B cell (primary cell): Measurements from ENCODE around the gene PPARD. TPM values are rescaled to one million over a fixed set of nuclear protein-coding genes. Genes with fewer than 3 reads are reported as not detected.

Experiments used
- ATAC-seq: fragments of 200-7000 bp; cut with Tn5 transposase; one replicate; pipeline ENCODE4 v1.10.0; 2021; ENCODE audit warnings: low read depth, mild to moderate bottlenecking, moderate number of reproducible peaks, moderate library complexity
- CTCF ChIA-PET: fragments of 350-600 bp; sonication (Branson Sonifier 250); formaldehyde crosslinking; loops from one replicate; lab custom pipeline; 2021; ENCODE audit warnings: antibody characterized with exemption, inconsistent platforms; lab: Charles Lee
- POLR2A ChIA-PET: fragments of 350-600 bp; sonication (Branson Sonifier 250); formaldehyde crosslinking; loops from one replicate; lab custom pipeline; 2021; ENCODE audit warnings: antibody characterized with exemption; lab: Charles Lee
- DNase-seq: peaks from one replicate; pipeline ENCODE4 v3.0.0; 2013
- H2AFZ ChIP-seq: 2 replicates; pipeline ENCODE4 v1.6.1; 2012; ENCODE audit warnings: mild to moderate bottlenecking, low read depth, low read length; ENCODE audit not compliant: insufficient read depth, poor library complexity, severe bottlenecking
- H3K27ac ChIP-seq, 2 donors: 1 replicate in 1 of 2; 2 replicates in 1 of 2; pipeline ENCODE4 v1.5.1; 2012 to 2013; ENCODE audit warnings: low read length in 2 of 2, mild to moderate bottlenecking in 2 of 2, moderate library complexity in 1 of 2
- H3K27me3 ChIP-seq, 4 experiments: fragments of 200-600 bp in 1 of 4; sonication (generic) in 1 of 4; replicated peaks in 1 of 4; 1 replicate in 2 of 4; 2 replicates in 2 of 4; pipeline versions ENCODE4 v1.6.1 to v1.7.0; 2013 to 2016; ENCODE audit warnings: low read length in 3 of 4, mild to moderate bottlenecking in 2 of 4, mixed read lengths in 1 of 4, moderate library complexity in 1 of 4; ENCODE audit not compliant: insufficient read depth in 4 of 4, control insufficient read depth in 3 of 4; ENCODE audit errors: control extremely low read depth in 1 of 4
- H3K36me3 ChIP-seq, 2 experiments: replicated peaks in 1 of 2; 1 replicate in 1 of 2; 2 replicates in 1 of 2; pipeline versions ENCODE4 v1.6.1 to v1.7.1; 2013; ENCODE audit warnings: low read length in 1 of 2; ENCODE audit not compliant: insufficient read depth in 2 of 2, control insufficient read depth in 1 of 2; ENCODE audit errors: control extremely low read depth in 1 of 2, extremely low read depth in 1 of 2
- H3K4me1 ChIP-seq, 2 donors: fragments of 200-600 bp in 1 of 2; sonication (generic) in 1 of 2; 1 replicate in 1 of 2; 2 replicates in 1 of 2; pipeline versions ENCODE4 v1.5.1 to v1.6.1; 2013 to 2017; ENCODE audit warnings: low read length in 2 of 2; ENCODE audit not compliant: control insufficient read depth in 2 of 2, insufficient read depth in 2 of 2
- H3K4me2 ChIP-seq: replicated peaks from 2 replicates; pipeline ENCODE3; 2012; ENCODE audit warnings: mild to moderate bottlenecking, low read depth, low read length; ENCODE audit not compliant: poor library complexity, severe bottlenecking
- H3K4me3 ChIP-seq, 5 experiments: fragments of 200-600 bp in 1 of 5; sonication (generic) in 1 of 5; 1 replicate in 3 of 5; 2 replicates in 2 of 5; pipeline versions ENCODE4 v1.5.1 to v1.7.0; 2011 to 2016; ENCODE audit warnings: low read length in 4 of 5, mild to moderate bottlenecking in 4 of 5, low read depth in 2 of 5, control low read depth in 1 of 5, moderate library complexity in 1 of 5; ENCODE audit not compliant: insufficient read depth in 1 of 5; ENCODE audit errors: control extremely low read depth in 1 of 5, extremely low read depth in 1 of 5
- H3K79me2 ChIP-seq: fragments of 200-600 bp; sonication (generic); one replicate; pipeline ENCODE4 v1.6.0; 2016; ENCODE audit warnings: low read length; ENCODE audit not compliant: control insufficient read depth, insufficient read depth
- H3K9ac ChIP-seq: fragments of 200-600 bp; sonication (generic); 2 replicates; pipeline ENCODE4 v1.6.1; 2017; ENCODE audit warnings: mild to moderate bottlenecking, low read length, moderate library complexity
- H3K9me3 ChIP-seq, 3 donors: one replicate each; pipeline versions ENCODE4 v1.6.1 to v1.7.1; 2013; ENCODE audit warnings: low read length in 2 of 3; ENCODE audit not compliant: control insufficient read depth in 2 of 3, insufficient read depth in 1 of 3; ENCODE audit errors: control extremely low read depth in 1 of 3
- H4K20me1 ChIP-seq: 2 replicates; pipeline ENCODE4 v1.6.0; 2012; ENCODE audit warnings: mild to moderate bottlenecking, low read length; ENCODE audit not compliant: insufficient read depth, control insufficient read depth, poor library complexity, severe bottlenecking
- H3K27ac Mint-ChIP-seq: one replicate; pipeline ENCODE4 v1.8.0; 2021; ENCODE audit warnings: mixed read lengths
- H3K27me3 Mint-ChIP-seq: one replicate; pipeline ENCODE4 v1.8.0; 2021; ENCODE audit warnings: mixed read lengths
- H3K4me1 Mint-ChIP-seq: one replicate; pipeline ENCODE4 v1.8.0; 2021; ENCODE audit warnings: mixed read lengths
- H3K4me3 Mint-ChIP-seq: one replicate; pipeline ENCODE4 v1.8.0; 2021; ENCODE audit warnings: mixed read lengths
- H3K9me3 Mint-ChIP-seq: one replicate; pipeline ENCODE4 v1.8.0; 2022; ENCODE audit warnings: mixed read lengths; ENCODE audit not compliant: insufficient read depth
- EZH2 ChIP-seq: IDR thresholded peaks from 2 replicates; pipeline ENCODE4 v1.6.1; 2012; ENCODE audit warnings: borderline replicate concordance, low read depth, mild to moderate bottlenecking, moderate library complexity, low read length; ENCODE audit not compliant: insufficient read depth, poor library complexity, severe bottlenecking
- WGBS: methylation state at CpG from one replicate; pipeline ENCODE4 v1.1.5; 2013; ENCODE audit warnings: missing lambda C conversion rate; ENCODE audit not compliant: insufficient coverage; 5-methylcytosine and 5-hydroxymethylcytosine counted together
- intact Hi-C: fragments of 100-400 bp; cut with micrococcal nuclease; formaldehyde crosslinking; loops from one replicate; pipeline ENCODE4 v1.10.0; 2022
- polyA plus RNA-seq: library from polyadenylated mRNA; depleted of rRNA; stranded (reverse); fragments of >200 nt; gene quantifications from 2 replicates; pipeline ENCODE4 v1.2.3, GENCODE V29; 2012
- total RNA-seq, 2 donors: library from RNA; stranded (reverse); fragments of 120-200 nt in 1 of 2; gene quantifications; 1 replicate in 1 of 2; 2 replicates in 1 of 2; pipeline versions ENCODE4 v1.2.3 to v1.2.4, GENCODE V29; 2013 to 2022
- TF ChIP-seq, protein P1 (sequence below): fragments of 200-600 bp; IDR thresholded peaks from one replicate; pipeline ENCODE4 v1.8.0; 2022; ENCODE audit warnings: antibody characterized with exemption, mild to moderate bottlenecking

Gene PPARD
- total and polyA plus RNA-seq, 2 donors (not counting 1 experiment from before 2014, with no cell fraction given) = 37.9 to 38.9 TPM

GRCh38 chr6:35463292-35463691 lies 120.9 kb downstream of the PPARD start:
- no peak overlapping the region for H3K27ac ChIP-seq
- ChIA-PET CTCF (interaction anchor here (1.0 kb wide), 2 partner anchors 119 to 136 kb away, joined by 3 to 4 read pairs; no protein-coding TSS in a partner anchor), POLR2A (interaction anchor here (0.6 to 0.7 kb wide), 2 partner anchors 977 to 1267 kb away, joined by 3 to 7 read pairs; no protein-coding TSS in a partner anchor)
- no peak overlapping the region for H3K4me2 ChIP-seq
- peaks cover under 1% of the 10 kb centered on the region for H3K79me2 ChIP-seq
- H3K4me1 ChIP-seq = peaks cover 4 to 7% of the 10 kb centered on the region in 2 donors
- H3K4me1 Mint-ChIP-seq = peaks cover 10% of the 10 kb centered on the region
- DNase-seq (no peak), ATAC-seq (no peak)
- no peaks in the 10 kb centered on the region for H3K27me3 Mint-ChIP-seq
- H3K27ac Mint-ChIP-seq = no peak overlapping the region
- no peak overlapping the region for H3K9ac ChIP-seq
- H3K4me3 ChIP-seq = no peak overlapping the region
- H3K4me3 Mint-ChIP-seq = no peak overlapping the region
- H3K9me3 Mint-ChIP-seq = no peaks in the 10 kb centered on the region
- no peaks in the 10 kb centered on the region for H3K27me3 ChIP-seq
- peaks cover 6 to 14% of the 10 kb centered on the region in 2 experiments for H3K36me3 ChIP-seq
- no peaks in the 10 kb centered on the region for H4K20me1 ChIP-seq
- TF ChIP-seq, protein P1, sequence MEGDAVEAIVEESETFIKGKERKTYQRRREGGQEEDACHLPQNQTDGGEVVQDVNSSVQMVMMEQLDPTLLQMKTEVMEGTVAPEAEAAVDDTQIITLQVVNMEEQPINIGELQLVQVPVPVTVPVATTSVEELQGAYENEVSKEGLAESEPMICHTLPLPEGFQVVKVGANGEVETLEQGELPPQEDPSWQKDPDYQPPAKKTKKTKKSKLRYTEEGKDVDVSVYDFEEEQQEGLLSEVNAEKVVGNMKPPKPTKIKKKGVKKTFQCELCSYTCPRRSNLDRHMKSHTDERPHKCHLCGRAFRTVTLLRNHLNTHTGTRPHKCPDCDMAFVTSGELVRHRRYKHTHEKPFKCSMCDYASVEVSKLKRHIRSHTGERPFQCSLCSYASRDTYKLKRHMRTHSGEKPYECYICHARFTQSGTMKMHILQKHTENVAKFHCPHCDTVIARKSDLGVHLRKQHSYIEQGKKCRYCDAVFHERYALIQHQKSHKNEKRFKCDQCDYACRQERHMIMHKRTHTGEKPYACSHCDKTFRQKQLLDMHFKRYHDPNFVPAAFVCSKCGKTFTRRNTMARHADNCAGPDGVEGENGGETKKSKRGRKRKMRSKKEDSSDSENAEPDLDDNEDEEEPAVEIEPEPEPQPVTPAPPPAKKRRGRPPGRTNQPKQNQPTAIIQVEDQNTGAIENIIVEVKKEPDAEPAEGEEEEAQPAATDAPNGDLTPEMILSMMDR = no peak
- no peak for TF ChIP-seq EZH2
- WGBS = no CpG with 5 or more reads among the region's 4 CpGs
- no peak overlapping the region for H2AFZ ChIP-seq
- H3K9me3 ChIP-seq = no peaks in the 10 kb centered on the region
- intact Hi-C loops = no loop called here

- ATAC-seq = no peak
- WGBS = no CpG with 5 or more reads among the region's 1 CpG
- H3K36me3 ChIP-seq = peaks cover 3 to 22% of the 10 kb centered on the region in 2 experiments
Observed at GRCh38 chr6:35465646-35466045, 123.3 kb downstream of the PPARD start.

More at GRCh38 chr6:35465646-35466045, 123.3 kb downstream of the PPARD start:
- Mint-ChIP-seq H3K27me3 (no peaks in the 10 kb centered on the region), H3K9me3 (no peaks in the 10 kb centered on the region), H3K27ac (no peak overlapping the region), H3K4me1 (peaks cover 27% of the 10 kb centered on the region), H3K4me3 (no peak overlapping the region)
- Histone ChIP-seq H3K4me2 (no peak overlapping the region), H3K9ac (no peak overlapping the region), H3K4me3 (no peak overlapping the region), H2AFZ (no peak overlapping the region), H3K79me2 (peaks cover 8% of the 10 kb centered on the region), H3K4me1 (peaks cover 19 to 27% of the 10 kb centered on the region in 2 donors), H3K27me3 (no peaks in the 10 kb centered on the region), H3K27ac (no peak overlapping the region), H3K9me3 (no peaks in the 10 kb centered on the region), H4K20me1 (peaks cover 21% of the 10 kb centered on the region)
- intact Hi-C loops = loop anchor here (5.0 kb wide), 1 partner anchor 267 kb away; no protein-coding TSS in a partner anchor
- no peak for DNase-seq
- TF ChIP-seq, protein P1 = no peak
- TF ChIP-seq EZH2 = no peak
- POLR2A ChIA-PET = no interaction called here
- CTCF ChIA-PET = interaction anchor here (1.2 to 7.9 kb wide), 4 partner anchors 13 to 270 kb away, joined by 3 to 127 read pairs (median 36); partner anchors contain the start of genes DEF6, FANCE and PPARD
